AG20443 (cell line): ENCODE data around the gene STIM1.

Experiments
- DNase-seq: peaks from one replicate; pipeline ENCODE4 v3.0.0; 2012; ENCODE audit warnings: low spot score, mixed read lengths

Gene STIM1

DNA sequence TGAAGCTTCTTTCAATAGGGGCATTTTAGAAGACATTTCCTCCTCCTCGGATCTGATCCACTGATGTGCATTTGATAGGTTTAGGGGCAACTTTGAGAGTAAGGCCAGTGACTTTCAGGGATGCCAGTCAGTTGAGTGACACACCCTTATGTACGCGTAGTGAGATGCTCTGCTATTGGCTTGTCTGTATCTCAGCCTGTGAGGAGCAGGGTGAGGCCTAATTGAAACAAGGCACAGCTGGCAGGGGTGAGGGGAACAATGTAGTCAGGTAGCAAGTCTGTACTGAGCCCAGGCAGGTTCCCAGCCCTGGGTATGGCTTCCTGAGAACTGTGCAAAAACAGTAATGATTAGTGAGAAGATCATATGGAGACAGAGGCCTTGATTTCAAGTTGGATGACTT lies 61.5 kb downstream of the STIM1 start:
- no peak for DNase-seq

DNA sequence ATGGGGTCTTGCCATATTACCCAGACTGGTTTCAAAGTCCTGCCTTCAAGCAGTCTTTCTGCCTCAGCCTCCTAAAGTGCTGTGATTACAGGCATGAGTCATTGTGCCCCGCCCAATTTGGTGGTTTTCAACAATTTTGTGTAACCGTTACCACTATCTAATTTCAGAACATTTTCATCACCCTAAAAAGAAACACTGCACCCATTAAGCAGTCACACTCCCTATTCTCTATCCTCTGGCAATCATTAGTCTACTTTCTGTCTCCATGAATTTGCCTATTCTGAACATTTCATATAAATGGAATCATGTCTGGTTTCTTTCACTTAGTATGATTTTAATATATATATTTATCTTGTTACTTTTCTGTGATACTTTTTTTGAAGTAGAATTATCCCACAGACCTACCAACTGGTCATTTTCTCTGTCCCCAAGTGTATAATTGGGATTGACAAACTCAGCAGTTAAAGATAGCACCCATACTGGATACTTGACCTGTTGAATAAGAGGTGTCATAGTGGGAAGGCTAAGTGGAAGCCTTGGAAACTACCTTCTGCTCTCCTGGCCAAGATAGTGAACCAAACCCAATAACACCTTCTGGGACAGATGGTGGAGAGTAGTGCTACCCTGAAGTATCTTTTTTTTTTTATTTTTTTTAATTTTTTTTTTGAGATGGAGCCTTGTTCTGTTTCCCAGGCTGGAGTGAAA lies 64.8 kb downstream of the STIM1 start:
- DNase-seq: peak; percentile 49

DNA sequence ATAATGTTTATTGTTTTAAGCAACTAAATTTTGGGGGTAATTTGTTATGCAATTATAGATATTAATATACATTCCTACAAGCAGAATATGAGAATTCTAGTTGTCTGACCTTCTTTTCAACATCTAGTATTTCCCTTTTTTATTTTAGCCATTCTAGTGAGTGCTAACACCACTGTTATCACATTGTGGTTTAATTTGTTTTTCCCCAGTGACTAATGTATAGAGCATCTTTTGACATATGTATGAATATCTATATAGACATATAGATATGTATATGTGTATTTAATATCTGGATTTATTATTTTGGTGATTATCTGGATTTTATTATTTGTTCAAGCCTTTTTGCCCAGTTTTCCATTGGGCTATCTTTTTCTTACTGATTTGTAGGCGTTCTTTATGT lies 66.6 kb downstream of the STIM1 start:
- no peak for DNase-seq

DNA sequence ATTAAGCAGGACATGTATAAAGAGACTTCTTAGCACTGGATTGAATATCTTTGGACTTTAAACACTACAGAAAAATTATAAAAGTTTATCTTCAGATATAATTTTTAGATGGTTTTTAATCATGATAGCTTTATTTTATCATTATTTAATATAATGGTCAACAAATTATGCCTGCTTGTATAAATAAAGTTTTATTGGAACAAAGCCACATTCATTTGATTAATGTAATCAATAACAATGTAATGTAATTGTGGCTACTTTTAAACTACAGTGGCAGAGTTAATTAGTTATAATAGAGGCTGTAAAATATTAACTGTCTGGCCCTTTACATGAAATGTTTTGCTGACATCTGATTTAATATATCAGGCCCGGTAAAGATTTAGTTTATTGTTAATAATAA lies 70.0 kb downstream of the STIM1 start:
- DNase-seq: no peak

DNA sequence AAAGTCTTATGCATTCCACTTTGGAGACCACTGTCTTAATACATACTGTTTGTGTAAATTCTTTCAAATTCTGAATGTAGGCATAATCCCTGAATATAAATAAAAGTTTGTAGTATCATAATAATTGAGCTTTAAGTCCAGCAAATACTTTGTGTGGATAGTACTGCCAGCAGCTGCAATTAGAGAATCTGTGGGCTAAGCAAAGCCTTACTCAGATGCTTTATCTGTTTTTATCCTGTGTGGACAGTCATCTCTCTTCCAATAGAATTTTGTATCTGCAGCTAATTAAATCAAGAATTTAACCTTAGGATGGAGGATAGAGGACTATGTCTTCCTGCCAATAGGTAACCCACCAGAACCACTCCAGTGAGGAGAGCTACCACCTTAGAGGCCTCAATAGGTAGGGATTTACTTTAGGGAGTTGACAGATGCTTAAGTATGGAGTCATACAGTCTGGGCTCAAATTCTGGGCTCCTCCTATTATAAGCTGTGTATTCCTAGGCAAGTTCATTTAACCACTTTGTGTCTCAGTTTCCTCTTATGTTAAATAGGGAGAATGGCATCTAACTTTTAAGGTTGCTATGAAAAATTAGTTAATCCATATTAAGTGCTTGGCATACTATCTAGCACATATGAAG lies 71.1 kb downstream of the STIM1 start:
- DNase-seq: peak; percentile 22

DNA sequence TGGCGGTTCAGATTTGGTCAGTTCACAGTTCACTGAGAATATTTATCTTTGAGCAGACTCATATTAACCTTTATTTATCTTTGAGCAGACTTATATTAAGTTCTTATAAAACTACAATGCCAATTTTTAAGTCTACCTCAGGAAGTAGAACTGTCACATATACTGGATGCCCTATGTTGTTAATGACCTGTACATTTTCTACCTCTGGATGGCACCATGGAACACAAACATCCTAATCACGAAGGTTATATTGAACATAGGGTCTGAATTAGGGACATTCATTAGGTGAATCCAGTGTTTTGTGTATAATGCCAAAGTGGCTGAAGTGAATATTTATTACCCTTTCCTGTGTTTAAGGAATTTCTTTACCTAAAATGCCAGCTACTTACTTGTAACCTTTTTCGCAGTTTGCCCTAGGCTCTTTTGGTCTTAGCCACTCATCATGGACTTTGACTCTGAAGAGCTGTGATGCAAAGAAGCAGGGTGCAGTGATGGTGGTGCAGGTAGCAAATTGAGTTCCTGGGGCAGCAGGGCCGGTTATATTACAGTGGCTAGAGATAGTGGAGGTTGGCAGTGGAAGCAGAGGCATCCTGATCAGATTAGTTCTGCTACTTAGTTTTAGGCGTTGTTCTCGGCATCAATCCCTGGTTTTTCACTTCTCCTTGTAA lies 71.8 kb downstream of the STIM1 start:
- DNase-seq: no peak

DNA sequence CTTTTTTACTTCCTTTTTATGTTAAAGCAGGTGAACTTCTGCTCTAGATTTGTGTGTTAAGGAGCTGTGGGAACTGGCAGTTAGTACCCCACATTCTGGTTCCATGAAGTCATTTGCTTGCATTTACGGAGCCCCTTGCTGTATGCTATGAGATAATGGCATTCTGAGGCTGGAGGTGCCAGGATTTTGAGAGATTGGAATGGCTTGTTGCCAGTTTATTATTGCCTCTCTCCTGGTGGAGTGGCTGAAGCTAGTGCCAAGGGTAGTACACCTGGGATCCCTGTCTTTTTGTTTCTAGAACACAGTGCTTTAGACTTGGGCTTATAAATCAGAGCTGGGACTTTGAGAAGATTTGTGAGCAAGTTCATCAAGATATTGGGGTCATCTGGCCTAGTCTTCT lies 73.8 kb downstream of the STIM1 start:
- DNase-seq: no peak

DNA sequence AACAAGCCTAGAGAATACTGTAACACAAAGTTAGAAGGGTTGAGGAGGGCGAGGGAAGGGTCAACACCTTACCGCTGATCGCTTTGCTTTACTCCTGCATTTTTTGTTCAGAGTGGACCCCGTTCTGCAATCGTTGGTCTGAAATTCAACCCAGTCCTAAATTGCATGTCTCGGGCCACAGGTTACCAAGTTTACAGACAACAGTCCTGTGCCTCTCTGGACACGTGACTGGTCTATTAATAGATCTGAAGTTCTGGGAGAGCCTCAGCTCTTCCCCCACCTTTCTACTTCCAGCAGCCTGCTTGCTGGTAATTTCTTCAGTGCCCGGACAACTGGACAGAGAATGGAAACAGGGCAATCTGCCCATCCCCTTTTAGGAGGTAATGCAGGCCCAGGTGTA lies 74.2 kb downstream of the STIM1 start:
- DNase-seq: no peak

DNA sequence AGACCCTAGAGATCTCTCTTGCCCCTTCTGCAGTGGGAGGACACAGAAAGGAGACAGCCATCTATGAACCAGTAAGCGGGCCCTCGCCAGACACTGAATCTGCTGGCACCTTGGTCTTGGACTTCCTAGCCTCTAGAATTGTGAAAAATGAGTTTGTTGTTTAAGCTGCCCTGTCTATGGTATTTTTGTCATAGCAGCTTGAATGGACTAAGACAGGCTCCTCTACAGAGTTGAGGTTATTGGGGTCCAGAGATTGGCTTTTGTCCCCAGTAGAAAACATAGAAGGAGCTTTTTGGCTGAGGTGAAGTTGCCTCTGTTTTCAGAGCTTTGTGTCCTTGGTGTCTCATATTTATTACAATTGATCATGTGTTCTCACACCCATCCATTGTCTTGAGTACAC lies 77.2 kb downstream of the STIM1 start:
- no peak for DNase-seq

DNA sequence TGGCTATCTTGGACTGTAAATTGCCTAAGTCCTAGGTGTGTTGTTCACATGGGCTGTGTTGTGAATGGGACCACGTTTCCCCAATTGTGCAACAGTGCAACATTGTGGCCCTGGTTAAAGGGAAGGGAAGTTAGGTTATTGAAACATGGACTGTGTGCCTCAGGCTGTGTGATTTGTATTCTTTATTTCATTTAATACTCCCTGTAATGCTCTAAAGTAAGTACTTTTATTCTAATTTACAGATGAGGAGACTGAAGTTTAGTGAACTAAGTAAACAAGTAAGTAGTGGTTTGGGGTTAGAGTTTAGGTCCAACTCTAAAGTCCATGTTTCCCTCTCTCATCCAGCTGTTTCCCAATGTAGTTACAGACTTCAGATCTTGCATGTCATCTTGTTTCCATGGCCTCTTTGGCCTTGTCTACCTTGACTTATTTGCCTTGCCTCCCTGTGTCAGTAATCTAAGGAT lies 77.7 kb downstream of the STIM1 start:
- DNase-seq: no peak

DNA sequence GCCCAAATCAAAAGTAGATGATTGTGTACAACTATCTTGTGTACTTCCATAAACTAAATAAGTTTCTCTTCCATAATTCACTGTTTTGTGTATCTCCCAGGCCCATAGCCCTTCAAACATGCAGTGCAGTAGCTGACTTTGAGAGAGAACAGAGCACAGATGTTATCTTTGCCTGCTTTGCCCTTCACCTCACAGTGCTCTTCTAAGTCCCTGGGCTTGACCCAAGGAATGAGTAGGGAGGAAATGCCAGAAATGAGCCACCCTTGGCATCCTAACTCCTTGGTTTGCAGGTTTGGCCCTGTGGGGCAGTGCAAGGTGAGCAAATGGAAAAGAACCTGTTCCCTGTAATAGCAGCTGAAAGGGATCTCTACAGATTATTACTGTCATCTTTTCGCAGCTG lies 79.2 kb downstream of the STIM1 start:
- no peak for DNase-seq

DNA sequence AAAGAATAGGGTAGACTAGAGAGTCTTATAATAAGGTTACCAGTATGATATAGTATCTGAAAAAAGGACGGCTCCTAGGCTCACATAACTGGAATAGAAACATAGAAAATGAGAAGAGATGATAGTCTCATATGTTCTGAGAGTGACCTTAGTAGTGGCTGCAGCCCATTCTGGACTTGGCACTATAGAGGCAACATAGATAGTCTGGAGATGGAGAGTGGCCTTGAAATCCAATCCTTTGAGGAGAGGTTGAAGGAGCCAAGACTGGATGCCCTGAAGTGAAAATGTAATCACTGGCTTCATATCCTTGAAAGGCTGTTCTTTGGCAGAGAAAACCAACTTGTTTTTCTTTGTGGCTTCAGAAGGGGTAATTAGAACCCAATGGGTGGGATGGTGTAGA lies 81.1 kb downstream of the STIM1 start:
- no peak for DNase-seq

DNA sequence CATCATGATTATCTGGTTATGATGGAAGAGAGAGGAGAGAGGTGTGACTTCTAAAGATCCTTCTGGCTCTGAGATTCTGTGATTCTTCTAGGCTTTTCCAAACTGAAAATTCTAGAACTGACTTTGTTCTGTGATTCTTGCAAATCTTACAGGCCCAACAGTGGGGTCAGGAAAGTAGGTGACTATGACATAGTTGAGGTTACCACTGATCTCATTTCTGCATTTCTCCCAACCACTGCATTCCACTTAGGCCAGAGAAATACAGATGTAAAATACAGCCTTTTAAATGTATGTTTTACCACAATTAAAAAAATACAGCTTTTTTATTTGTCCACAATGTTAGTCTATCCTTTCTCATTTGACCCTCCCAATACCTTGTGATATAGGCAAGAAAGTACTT lies 83.7 kb downstream of the STIM1 start:
- peak; percentile 56 for DNase-seq

DNA sequence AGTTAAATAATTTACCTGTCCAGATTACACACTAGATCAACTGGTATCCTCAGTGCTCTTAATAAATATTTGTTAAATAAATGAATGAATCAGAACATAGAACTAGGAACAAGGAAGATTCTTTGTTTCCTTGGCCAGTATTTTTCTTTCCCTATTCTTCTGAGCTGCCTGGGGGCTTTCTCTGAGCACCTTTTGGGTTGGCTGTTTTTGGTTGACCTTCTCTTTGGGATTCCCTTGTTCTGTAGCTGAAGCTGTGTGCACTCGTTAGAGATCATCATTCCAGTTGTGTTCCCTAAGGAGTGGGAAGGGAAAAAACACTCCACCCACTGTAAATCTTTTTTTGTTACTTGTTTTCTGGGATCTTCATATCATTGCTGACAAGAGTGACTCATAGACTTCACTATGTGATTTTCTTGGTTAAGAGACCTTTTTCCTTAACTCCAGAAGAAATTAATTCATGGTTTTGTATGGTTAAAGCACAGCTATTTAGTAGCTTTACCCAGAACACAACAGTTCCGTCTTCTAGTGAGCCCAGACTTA lies 84.3 kb downstream of the STIM1 start:
- DNase-seq: peak; percentile 47

DNA sequence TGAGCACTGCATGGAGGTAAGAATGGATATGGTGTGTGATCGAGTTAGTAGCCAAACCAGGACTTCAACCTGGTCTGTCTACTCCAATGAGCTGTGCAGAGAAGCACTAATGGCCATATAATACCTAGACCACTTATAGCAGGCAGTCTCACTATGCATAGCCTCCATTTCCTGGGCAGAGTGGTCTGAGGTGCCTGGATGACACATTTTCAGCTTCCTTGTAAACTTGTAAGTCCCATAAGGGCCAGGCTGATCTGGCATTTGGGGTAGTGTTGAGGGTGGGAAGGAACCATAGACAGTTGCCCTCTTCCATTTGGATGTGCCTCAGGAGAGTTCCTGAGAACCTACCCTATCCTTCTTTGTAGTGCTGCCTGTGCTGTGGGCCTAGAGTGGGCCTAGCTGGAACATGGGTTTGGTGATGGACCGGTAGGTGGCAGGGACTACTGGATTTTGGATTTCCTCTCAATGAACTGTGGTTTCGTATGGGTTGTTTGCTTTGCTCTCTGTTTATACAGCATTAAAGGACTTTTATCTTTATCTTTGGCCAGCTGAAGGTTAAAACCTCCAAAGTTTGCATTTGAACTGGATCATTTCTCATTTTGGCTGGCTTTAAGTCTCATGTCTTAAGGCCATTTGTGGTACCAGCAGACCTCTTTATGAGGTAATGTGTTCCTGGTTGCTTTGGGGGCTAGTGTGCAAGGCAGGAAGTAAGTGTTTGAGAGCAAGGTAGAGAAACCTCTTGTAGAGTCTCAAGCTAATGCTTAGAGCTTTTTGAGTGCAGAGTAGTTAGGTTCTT lies 86.9 kb downstream of the STIM1 start:
- no peak for DNase-seq

DNA sequence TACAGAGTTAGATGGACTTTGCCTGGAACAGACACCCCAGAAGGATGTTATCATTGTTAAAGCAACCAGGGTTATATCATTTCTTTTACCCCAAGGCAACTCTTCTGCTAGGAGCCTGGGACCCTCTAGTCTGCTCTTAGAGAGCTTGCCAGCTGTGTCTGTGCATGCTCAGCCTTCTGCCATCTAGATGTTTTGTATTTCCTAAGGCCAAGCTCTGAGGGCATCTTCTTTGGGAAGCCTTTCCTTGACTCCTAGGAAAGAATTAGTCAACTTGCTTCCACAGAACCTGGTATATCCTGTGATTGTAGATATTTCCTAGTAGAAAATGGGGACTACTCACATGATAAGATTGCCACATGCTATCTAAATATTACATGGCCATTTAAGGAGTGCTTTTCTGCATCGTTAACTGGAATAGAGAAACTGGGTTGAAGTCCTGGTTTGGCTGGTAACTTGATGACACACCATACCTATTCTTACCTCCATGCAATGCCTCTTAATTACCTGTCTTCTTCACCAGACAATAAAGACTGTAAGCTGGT lies 87.6 kb downstream of the STIM1 start:
- no peak for DNase-seq

DNA sequence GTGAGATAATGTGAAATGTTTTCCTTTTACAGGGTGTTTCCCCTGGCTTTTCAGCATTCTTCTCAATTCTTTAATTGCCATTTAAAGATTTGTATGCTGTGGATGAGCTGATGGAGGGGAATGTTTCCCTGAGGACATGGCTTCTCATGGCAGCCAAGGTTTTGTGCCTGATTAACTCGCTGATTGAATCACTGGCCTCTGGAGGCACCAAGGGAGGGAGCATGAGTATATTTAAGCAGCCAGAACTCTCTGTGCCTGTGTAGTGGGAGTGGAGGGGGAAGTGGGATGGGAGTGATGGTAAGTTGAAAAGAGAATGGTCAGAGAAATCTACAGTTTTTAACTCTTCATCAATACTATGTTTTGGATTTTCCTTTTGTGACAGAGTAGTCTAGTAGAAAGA lies 88.7 kb downstream of the STIM1 start:
- DNase-seq: peak; percentile 57

DNA sequence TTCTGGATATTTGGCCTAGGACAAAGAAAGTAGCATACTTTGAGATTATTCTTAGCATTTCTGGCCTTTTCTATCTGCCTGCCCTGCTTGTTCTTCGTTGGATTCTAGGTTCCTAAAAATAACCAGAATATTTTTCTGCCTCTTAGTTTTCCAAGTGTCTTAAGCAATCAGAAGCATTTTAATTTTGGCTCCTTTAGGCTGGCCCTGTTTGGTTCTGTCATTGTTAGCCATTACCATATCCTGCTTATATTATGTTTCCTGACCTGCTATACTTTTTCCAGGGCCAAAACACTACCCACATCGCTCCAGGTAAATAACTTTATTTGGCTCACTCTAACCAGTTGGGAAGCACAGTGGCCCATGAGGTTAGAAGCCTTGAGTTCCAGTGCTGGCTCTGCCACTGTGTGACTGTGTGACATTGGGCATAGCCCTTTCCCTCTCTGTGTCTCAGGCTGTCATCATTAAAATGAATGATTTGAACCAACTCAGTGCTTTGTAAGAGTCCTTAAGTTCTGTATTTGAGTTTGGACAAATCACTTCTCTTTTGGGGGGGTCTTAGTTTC lies 91.1 kb downstream of the STIM1 start:
- no peak for DNase-seq

DNA sequence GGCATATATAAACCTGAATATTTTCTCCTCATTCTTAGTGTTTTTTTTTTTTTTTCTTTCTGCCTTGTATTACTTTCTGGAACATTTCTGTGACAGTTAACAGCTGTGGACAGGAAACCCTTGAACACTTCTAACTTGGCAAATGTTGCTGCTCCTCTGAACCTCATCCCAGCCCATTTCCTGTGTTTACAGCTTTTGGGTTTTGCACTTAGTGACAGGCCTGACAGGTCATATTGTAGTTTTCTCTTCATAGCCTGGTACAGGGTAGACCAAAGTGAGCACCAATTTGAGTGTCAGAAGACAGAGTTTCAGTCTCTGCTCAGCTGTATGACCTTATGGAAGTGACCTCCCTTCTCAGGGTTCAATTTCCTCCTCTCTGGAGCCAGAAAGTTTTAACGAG lies 91.6 kb downstream of the STIM1 start:
- peak; percentile 38 for DNase-seq

DNA sequence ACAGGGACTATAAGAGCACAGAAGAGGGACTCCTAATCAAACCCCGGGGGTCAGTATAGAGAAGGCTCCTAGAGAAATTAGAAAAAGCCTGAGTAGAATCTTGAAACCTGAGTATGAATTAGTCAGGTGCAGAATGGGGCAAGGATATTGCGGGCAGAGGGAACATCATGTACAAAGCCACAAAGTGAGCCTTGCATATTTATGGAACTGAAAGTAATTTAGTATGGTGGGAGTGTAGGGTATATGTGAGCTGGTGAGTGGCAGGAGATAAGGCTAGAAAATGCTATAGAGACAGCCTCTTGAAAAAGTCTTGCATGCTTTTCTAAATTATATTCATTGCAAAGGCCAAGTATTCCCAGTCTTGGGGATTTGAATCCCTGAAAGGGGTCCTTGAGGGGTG lies 93.7 kb downstream of the STIM1 start:
- DNase-seq: no peak

DNA sequence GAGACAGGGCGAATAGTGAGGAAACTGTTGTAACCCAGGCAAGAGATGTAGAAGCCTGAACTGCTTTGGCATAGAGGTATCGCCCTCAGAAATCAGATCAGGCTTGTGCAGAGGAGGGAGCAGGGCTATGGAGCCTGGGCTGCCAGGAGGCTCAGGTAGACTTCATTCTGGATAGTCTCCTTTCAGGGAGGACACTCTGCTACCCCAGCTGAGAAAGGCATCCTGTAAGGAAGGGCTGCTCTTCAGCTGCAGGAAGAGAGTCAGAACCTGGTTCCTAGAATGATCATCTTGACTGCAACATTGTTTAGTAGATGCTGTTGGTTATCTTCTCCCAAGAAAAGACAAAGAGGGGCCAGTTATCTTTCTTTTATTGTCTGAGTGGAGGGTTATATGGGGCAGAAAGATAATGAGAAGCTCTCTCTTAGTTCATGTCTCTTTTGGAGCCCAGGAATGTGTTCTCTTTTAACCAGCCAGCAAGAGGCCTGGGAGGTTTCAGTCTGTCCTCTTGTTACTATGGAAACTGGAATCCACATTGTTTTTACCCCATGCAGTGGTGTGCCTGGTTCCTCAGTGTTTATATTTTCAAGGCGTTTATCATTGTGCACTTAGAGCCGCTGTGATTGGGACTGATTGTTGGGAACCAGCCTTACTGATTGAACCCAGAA lies 95.7 kb downstream of the STIM1 start:
- peak; percentile 54 for DNase-seq
